ENCODE measurements around the gene ATP8A2.

Gene ATP8A2

GRCh38 chr13:25860862-25861261, 489.1 kb downstream of the ATP8A2 start:
- Histone ChIP-seq H4K8ac (ENCODE audit: low read length) (no peak overlapping the region), H4K91ac (ENCODE audit: low read length) (no peak overlapping the region), H3K4me1 (ENCODE audit: control insufficient read depth, insufficient read depth, low read depth, low read length) (peaks cover 4% of the 10 kb centered on the region), H3K9ac (ENCODE audit: low read length) (no peak overlapping the region), H3K4me2 (ENCODE audit: low read length, poor library complexity, severe bottlenecking) (no peak overlapping the region), H3K4me3 (ENCODE audit: insufficient read depth in 1 of 2, low read depth in 1 of 2, low read length in 2 of 2) (no peak overlapping the region), H3K4ac (ENCODE audit: low read depth in 1 of 2, low read length in 2 of 2) (no peak overlapping the region), H2AK5ac (ENCODE audit: low read length, severe bottlenecking) (no peak overlapping the region), H3K14ac (ENCODE audit: low read length in 2 of 2) (no peak overlapping the region), H3K79me1 (replicated peaks; ENCODE audit: low read length, poor library complexity, severe bottlenecking) (no peaks in the 10 kb centered on the region), H2BK120ac (ENCODE audit: low read depth, low read length) (no peak overlapping the region), H2BK12ac (ENCODE audit: low read length in 2 of 2) (no peak overlapping the region), H2BK5ac (ENCODE audit: low read depth, low read length, poor library complexity, severe bottlenecking) (no peak overlapping the region), H3K27me3 (ENCODE audit: control insufficient read depth in 1 of 2, insufficient read depth in 1 of 2, low read length in 2 of 2) (peaks cover 0 to 21% of the 10 kb centered on the region in 2 experiments), H2BK15ac (ENCODE audit: low read depth, poor library complexity, severe bottlenecking) (no peak overlapping the region), H3K23ac (ENCODE audit: low read length in 2 of 2) (no peak overlapping the region), H3K9me3 (ENCODE audit: control insufficient read depth, low read length) (no peaks in the 10 kb centered on the region), H3K18ac (ENCODE audit: low read depth in 1 of 2, low read length in 2 of 2) (no peak overlapping the region), H2AFZ (ENCODE audit: low read depth, low read length) (no peak overlapping the region), H3K27ac (ENCODE audit: low read length, poor library complexity, severe bottlenecking) (peak overlapping the region; percentile 68), H3K36me3 (ENCODE audit: control insufficient read depth in 1 of 2, insufficient read depth in 2 of 2, low read depth in 1 of 2, low read length in 2 of 2) (no peaks in the 10 kb centered on the region)
- no CpG with 5 or more reads among the region's 3 CpGs for WGBS
- DNase-seq = peak; percentile 69

- peaks cover 5% of the 10 kb centered on the region for H3K4me1 ChIP-seq (ENCODE audit: control insufficient read depth, insufficient read depth, low read depth, low read length)
- WGBS = 72% methylated on average over 4 of the region's 4 CpGs
Observed at GRCh38 chr13:25862156-25862555, 490.4 kb downstream of the ATP8A2 start.

GRCh38 chr13:25864116-25864515, 492.3 kb downstream of the ATP8A2 start:
- Histone ChIP-seq H4K8ac (ENCODE audit: low read length) (no peak overlapping the region), H2BK12ac (ENCODE audit: low read length in 2 of 2) (no peak overlapping the region), H3K23ac (ENCODE audit: low read length in 2 of 2) (no peak overlapping the region), H3K36me3 (ENCODE audit: control insufficient read depth in 1 of 2, insufficient read depth in 2 of 2, low read depth in 1 of 2, low read length in 2 of 2) (no peaks in the 10 kb centered on the region), H3K79me1 (replicated peaks; ENCODE audit: low read length, poor library complexity, severe bottlenecking) (no peaks in the 10 kb centered on the region), H3K27me3 (ENCODE audit: control insufficient read depth in 1 of 2, insufficient read depth in 1 of 2, low read length in 2 of 2) (peaks cover 0 to 30% of the 10 kb centered on the region in 2 experiments), H3K27ac (ENCODE audit: low read length, poor library complexity, severe bottlenecking) (no peak overlapping the region), H3K9ac (ENCODE audit: low read length) (no peak overlapping the region), H2BK120ac (ENCODE audit: low read depth, low read length) (no peak overlapping the region), H2BK5ac (ENCODE audit: low read depth, low read length, poor library complexity, severe bottlenecking) (no peak overlapping the region), H3K18ac (ENCODE audit: low read depth in 1 of 2, low read length in 2 of 2) (no peak overlapping the region), H3K4me1 (ENCODE audit: control insufficient read depth, insufficient read depth, low read depth, low read length) (peaks cover 5% of the 10 kb centered on the region), H2BK15ac (ENCODE audit: low read depth, poor library complexity, severe bottlenecking) (no peak overlapping the region), H3K9me3 (ENCODE audit: control insufficient read depth, low read length) (no peaks in the 10 kb centered on the region), H2AK5ac (ENCODE audit: low read length, severe bottlenecking) (no peak overlapping the region), H3K4me3 (ENCODE audit: insufficient read depth in 1 of 2, low read depth in 1 of 2, low read length in 2 of 2) (no peak overlapping the region), H3K14ac (ENCODE audit: low read length in 2 of 2) (no peak overlapping the region), H2AFZ (ENCODE audit: low read depth, low read length) (no peak overlapping the region), H3K4ac (ENCODE audit: low read depth in 1 of 2, low read length in 2 of 2) (no peak overlapping the region), H4K91ac (ENCODE audit: low read length) (no peak overlapping the region), H3K4me2 (ENCODE audit: low read length, poor library complexity, severe bottlenecking) (no peak overlapping the region)
- 93% methylated on average over 6 of the region's 6 CpGs for WGBS
- no peak for DNase-seq

More at GRCh38 chr13:25862156-25862555, 490.4 kb downstream of the ATP8A2 start:
- H2BK12ac ChIP-seq (ENCODE audit: low read length in 2 of 2) = peak overlapping the region in 1 of 2 experiments; percentile 21
- no peak overlapping the region for H3K4me3 ChIP-seq (ENCODE audit: insufficient read depth in 1 of 2, low read depth in 1 of 2, low read length in 2 of 2)
- no peak overlapping the region for H2BK5ac ChIP-seq (ENCODE audit: low read depth, low read length, poor library complexity, severe bottlenecking)
- H3K18ac ChIP-seq (ENCODE audit: low read depth in 1 of 2, low read length in 2 of 2) = no peak overlapping the region
- no peaks in the 10 kb centered on the region for H3K9me3 ChIP-seq (ENCODE audit: control insufficient read depth, low read length)
- H3K23ac ChIP-seq (ENCODE audit: low read length in 2 of 2) = no peak overlapping the region
- H2AK5ac ChIP-seq (ENCODE audit: low read length, severe bottlenecking) = peak overlapping the region; percentile 16
- no peak overlapping the region for H3K9ac ChIP-seq (ENCODE audit: low read length)
- H2AFZ ChIP-seq (ENCODE audit: low read depth, low read length) = no peak overlapping the region
- DNase-seq = peak; percentile 11
- no peak overlapping the region for H4K91ac ChIP-seq (ENCODE audit: low read length)
- H3K4ac ChIP-seq (ENCODE audit: low read depth in 1 of 2, low read length in 2 of 2) = no peak overlapping the region
- no peak overlapping the region for H3K27ac ChIP-seq (ENCODE audit: low read length, poor library complexity, severe bottlenecking)
- H3K14ac ChIP-seq (ENCODE audit: low read length in 2 of 2) = peak overlapping the region in 1 of 2 experiments; percentile 82
- no peak overlapping the region for H2BK15ac ChIP-seq (ENCODE audit: low read depth, poor library complexity, severe bottlenecking)
- no peak overlapping the region for H3K4me2 ChIP-seq (ENCODE audit: low read length, poor library complexity, severe bottlenecking)
- no peaks in the 10 kb centered on the region for H3K36me3 ChIP-seq (ENCODE audit: control insufficient read depth in 1 of 2, insufficient read depth in 2 of 2, low read depth in 1 of 2, low read length in 2 of 2)
- no peaks in the 10 kb centered on the region for H3K79me1 ChIP-seq (replicated peaks; ENCODE audit: low read length, poor library complexity, severe bottlenecking)
- H2BK120ac ChIP-seq (ENCODE audit: low read depth, low read length) = no peak overlapping the region
- no peak overlapping the region for H4K8ac ChIP-seq (ENCODE audit: low read length)
- H3K27me3 ChIP-seq (ENCODE audit: control insufficient read depth in 1 of 2, insufficient read depth in 1 of 2, low read length in 2 of 2) = peaks cover 0 to 28% of the 10 kb centered on the region in 2 experiments

GRCh38 chr13:25864936-25865335, 493.2 kb downstream of the ATP8A2 start:
- Histone ChIP-seq H4K8ac (ENCODE audit: low read length) (no peak overlapping the region), H3K4ac (ENCODE audit: low read depth in 1 of 2, low read length in 2 of 2) (no peak overlapping the region), H3K27me3 (ENCODE audit: control insufficient read depth in 1 of 2, insufficient read depth in 1 of 2, low read length in 2 of 2) (peaks cover 0 to 35% of the 10 kb centered on the region in 2 experiments), H3K9me3 (ENCODE audit: control insufficient read depth, low read length) (no peaks in the 10 kb centered on the region), H3K4me1 (ENCODE audit: control insufficient read depth, insufficient read depth, low read depth, low read length) (peaks cover 5% of the 10 kb centered on the region), H3K4me3 (ENCODE audit: insufficient read depth in 1 of 2, low read depth in 1 of 2, low read length in 2 of 2) (no peak overlapping the region), H3K27ac (ENCODE audit: low read length, poor library complexity, severe bottlenecking) (no peak overlapping the region), H3K14ac (ENCODE audit: low read length in 2 of 2) (no peak overlapping the region), H2AFZ (ENCODE audit: low read depth, low read length) (no peak overlapping the region), H4K91ac (ENCODE audit: low read length) (no peak overlapping the region), H3K9ac (ENCODE audit: low read length) (no peak overlapping the region), H3K23ac (ENCODE audit: low read length in 2 of 2) (no peak overlapping the region), H3K4me2 (ENCODE audit: low read length, poor library complexity, severe bottlenecking) (no peak overlapping the region), H2BK12ac (ENCODE audit: low read length in 2 of 2) (no peak overlapping the region), H2AK5ac (ENCODE audit: low read length, severe bottlenecking) (no peak overlapping the region), H2BK5ac (ENCODE audit: low read depth, low read length, poor library complexity, severe bottlenecking) (no peak overlapping the region), H3K79me1 (replicated peaks; ENCODE audit: low read length, poor library complexity, severe bottlenecking) (no peaks in the 10 kb centered on the region), H2BK120ac (ENCODE audit: low read depth, low read length) (no peak overlapping the region), H3K18ac (ENCODE audit: low read depth in 1 of 2, low read length in 2 of 2) (no peak overlapping the region), H3K36me3 (ENCODE audit: control insufficient read depth in 1 of 2, insufficient read depth in 2 of 2, low read depth in 1 of 2, low read length in 2 of 2) (peaks cover 0 to 1% of the 10 kb centered on the region in 2 experiments), H2BK15ac (ENCODE audit: low read depth, poor library complexity, severe bottlenecking) (no peak overlapping the region)
- DNase-seq = no peak
- WGBS = 84% methylated on average over 1 of the region's 1 CpG
